Stimulated activated CD8-positive, alpha-beta memory T cell treated with anti-CD3 and anti-CD28 coated beads, Interleukin-7, amount 100 ng/mL, for 4 hours (primary cell): Measurements from ENCODE around the gene CBLN1.
"Not testable (repeated sequence)": the region's sequence is repeated elsewhere in the genome, so short reads cannot be mapped to it uniquely, and the experiment has no call there.

Source experiments
- DNase-seq, 2 donors: peaks; one replicate each; pipeline ENCODE4 v3.0.0-alpha.2; 2020; ENCODE audit warnings: low read depth in 2 of 2

CBLN1 gene

DNA sequence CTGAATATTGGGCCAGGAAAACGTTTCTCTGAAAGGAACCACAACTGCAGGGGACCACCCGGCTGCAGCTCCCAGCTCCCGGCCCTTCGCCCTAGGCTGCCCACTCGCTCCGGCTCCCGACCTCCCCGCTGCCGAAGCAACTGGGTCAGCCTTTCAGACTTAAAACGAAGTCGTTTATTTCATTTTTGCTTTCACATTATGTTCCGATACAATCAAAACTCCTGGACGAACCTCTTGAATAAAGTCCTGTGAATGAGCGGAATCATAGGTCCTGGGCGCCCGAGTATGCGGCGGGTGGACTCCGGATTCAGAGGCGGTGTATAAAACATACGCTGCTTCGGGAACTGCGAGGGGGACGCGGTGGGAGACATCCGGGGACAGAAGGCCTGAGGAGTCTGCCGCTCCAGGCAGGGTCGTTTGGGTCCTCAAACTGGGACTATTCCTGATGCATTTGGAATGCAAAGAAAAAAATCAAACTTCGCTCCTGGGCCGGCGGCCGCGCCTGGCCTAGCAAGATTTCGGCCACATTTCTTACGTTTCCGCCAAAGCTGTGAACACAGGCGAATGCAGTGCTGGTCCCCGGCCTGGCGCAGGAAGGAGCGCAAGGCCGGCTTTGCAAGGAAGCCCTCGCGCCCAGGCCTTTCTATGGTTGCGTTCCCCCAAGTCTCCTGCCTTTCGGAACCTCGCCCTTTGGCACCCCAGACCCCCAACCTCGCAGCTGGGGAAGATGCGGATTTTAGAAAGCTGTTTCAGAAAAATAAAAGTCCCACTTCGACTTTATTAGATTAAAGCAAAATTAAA lies 3.7 kb downstream of the CBLN1 start:
- DNase-seq: no peak

DNA sequence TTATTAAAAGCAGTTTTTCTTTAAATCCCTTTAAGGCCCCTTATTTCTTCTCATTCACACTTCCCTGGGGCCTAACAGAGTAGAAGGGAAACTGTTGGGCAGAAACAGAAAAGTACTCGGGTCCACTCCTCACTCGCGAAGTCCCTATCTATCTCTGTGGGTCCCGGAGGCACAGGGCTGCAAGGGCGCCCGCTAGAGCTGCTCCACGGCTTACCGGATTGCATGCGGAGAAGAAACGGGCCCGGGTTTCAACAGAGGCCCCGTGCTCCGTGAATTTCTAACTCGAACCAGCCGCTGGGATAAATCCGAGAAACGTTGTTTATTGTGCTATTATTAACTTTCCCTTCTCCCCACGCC lies 4.3 kb downstream of the CBLN1 start:
- DNase-seq: no peak

DNA sequence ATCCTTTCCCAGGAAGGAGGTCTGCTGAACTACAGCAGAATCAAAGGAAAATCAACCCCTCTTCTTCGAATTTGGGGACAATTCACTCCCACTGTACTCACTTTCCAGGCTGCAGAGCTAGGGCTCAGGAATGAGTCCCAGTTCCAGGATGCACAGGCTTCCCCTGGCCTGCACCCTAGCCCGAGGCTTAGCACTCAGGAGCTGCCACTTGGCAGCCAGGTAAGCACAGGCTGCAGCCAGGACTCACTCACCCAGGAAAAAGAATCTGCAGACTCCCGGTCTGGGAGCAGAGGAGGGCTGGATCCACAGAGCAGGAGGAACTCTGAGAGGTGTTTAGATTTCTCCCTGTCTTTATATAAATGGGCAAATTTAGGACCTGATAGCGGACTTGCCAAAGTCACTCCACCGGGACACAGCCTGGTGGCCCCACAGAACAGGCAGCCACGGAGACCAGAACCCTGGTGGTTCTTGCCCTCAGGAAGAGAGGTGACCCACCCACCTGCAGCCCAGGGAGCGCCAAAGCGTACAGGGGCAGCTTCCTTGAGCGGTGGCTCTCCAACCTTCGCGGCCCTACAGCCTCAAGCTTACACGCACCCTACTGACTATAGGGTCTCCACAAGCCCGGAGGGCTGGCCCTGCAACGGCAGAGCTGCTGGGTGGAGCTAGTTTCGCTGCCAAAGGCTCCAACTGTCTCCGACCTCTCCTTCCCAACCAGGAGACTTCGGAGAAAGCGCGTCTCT lies 4.8 kb downstream of the CBLN1 start:
- DNase-seq: no peak

DNA sequence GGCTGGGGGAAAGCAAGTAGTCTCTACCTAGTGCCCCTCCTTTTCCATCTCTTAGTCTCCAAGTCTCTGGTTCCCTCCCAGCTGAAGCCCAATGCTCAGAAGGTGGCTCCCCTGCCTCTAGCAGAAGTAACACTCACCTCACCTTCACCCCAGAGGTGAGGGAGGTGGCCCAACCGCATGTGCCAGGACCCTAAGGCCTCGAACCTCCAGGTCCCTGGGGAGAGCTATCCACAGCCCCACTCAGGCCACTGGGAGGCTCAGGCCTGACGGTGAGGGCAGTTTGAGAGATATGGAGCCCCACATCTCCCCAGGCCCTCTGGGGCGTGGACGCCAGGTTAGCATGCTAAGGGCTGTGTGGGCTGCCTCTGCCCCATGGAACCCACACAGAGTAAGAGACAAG lies 5.8 kb downstream of the CBLN1 start:
- no peak for DNase-seq

DNA sequence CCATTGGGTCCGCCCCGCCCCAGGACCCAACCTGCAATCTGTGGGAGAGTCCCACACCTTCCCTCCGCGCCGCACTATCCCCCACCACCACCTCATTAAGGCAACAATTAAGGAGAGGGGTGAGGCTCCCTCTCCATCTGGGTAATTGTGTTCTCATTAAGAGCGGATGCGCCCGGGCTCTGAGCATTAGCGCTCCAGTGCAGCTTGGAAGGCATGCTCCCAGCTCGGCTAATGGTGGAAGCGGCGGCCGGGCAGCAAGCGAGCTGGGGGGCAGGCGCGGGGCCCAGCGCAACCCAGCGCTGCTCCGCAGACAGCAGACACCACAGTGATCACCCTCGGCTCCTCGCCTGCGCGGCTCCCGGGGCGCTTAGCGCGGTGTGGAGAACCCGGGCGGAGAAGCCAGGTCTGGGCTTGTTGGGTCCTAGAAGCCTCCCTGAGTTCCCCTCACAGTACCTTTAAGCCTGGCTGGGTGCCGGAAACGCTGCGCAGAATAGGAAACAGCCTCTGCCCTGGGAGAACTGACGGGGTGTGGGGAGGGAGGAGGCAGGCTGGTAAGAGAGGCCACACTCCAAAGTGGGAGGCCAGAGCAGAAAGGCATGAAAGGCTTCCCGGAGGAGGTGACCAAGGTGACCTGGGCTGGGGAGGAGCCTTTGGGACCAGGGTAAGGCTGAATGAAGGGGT lies 6.4 kb downstream of the CBLN1 start:
- DNase-seq: no peak

DNA sequence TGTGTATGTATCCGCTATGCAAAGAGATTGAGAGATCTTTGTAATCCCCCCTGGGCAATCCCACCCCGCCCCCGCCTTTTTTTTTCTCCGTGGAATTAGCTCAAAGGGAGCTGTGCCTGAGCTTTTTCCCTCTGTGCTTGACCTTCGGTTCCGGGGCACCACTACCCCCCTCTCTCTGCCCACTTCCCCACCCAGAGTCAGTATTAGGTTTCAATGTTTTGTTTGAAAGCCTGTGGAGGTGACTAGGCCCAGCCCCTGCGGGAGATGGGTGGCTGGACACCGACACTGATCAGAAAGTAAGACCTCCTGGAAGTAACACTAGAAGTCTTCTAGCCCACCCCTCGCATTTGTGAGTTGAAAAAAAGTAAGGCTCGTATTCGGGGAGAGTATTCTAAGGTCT lies 7.0 kb downstream of the CBLN1 start:
- no peak for DNase-seq

DNA sequence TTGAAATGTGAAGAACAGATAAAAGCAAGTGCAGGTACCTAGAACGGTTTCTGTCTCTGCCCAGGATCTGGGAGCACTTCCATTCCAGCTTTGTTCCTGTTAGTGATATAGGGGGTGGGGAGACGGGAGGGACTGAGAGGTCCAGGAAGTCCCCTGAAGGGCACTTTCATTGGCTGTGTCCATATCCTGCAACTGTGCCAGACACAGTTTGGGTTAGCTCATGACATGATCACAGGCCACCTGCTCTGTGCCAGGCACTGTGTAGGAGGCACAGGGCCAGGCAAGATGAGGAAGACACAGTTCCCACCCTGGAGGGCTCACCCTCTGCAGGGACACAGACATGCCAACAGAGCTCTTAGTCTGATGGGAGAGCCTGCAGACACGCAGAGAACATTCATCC lies 7.9 kb downstream of the CBLN1 start:
- DNase-seq: no peak

DNA sequence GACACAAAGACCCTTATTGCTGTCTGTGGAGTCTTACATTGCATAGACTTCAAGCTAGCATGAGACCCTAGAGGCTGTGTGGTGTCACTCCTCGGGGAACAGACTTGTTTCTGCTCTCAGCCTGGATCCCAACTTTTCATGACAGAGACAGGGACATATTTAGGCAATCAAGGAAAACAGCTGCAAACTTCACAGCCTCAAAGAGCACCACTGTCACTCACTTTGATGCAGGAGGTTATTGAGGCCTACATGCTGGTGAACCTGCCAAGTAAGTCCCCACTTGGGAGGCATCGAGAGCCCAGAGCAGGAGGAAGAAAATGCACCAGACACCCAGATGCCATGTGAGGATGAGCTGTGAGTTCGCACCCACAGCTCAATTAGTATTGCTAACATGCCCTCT lies 10.3 kb downstream of the CBLN1 start:
- DNase-seq: no peak

DNA sequence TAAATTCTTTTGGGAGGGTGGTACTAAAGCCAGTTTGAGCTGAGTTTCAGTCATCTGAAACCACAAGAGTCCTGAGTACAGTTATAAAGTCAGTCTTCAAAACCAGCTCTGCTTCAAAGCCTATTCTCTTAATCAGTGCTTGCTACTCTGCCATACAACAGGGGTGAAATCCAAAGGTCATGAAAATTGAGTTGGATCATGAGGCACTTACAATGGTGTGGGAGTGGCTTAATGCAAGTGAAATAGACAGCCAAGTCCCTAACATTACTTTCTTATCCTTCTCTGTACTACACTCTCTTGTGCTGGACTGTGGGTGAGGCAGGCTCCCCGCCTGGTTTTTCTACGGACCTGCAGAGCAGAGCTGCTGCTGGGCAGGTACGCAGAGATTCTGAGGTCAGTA lies 12.4 kb downstream of the CBLN1 start:
- no peak for DNase-seq

DNA sequence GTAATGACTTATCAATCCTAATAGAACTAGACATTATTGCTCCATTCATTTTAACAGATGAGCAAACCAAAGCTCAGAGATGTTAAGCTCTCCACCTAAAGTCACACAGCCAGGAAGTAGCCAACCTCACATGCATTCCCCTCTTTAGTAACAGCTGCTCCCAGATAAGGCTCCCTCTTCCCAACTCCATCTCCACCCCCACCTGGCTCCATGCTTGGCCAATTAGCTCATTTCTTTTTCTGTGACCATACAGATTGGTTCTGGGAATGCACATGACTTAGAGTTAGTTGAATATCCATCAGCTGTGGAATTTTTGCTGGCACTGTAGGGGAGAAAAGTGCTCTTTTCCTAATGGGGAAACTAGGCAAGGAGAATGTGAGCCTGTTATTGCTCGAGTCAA lies 13.0 kb downstream of the CBLN1 start:
- DNase-seq: no peak

DNA sequence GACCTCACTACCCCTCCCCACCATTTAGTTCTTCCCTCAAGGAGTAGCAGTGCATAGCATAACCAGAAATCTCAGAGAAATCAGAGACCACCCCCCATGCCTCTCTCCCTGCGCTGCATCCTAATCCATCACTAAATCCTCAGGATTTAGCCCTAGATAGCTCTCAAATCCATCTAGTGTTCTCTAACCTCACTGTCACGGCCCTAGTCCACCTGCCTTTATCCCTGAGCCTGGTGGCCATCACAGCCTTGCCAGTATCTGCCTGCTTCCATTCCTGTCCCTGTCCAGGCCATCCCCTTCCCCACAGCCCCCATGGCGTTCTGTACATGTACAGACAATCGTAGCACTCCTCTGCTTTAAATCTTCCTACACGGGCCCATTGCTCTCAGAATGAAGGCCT lies 19.1 kb downstream of the CBLN1 start:
- DNase-seq: no peak

DNA sequence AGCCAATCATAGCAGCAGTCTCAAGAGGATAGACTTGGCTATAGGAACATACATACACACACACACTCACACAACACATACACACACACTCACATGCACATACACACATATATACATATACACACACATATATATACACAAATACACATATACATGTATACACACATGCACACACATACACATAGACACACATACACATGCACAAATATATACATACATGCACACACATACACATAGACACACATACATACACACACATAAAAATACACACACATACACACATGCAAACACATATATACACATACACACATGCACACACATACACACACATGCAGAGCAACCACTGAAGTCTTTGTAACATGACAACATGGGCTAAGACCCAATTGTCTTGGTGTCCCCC lies 19.7 kb downstream of the CBLN1 start:
- DNase-seq: no peak

DNA sequence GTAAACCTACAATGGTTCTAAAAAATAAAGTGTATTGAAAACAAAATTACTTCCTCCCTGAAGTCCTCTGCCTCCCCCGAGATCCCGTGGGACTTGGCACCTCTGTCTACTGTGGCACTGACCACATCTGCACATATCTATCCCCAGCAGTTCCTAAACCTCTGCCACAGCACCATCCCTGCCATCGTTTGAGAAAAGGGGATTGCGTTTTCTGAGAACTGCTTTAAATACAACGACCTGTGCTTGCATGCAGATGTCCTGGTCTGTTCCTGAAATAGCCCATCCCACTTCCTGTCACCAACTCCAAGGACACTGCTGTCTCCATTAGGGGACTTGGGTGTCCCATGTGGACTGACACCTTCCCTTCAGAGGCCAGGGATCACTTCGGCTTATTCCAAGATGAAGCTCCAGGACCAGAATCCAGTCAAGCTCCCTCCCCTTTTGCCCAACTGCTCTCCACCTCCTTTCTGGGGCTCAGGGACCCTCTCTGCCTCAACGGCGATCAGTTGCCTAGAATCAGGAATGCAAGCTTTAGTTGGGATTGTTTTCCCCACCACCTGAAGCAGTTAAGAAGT lies 20.6 kb downstream of the CBLN1 start:
- DNase-seq: no peak

DNA sequence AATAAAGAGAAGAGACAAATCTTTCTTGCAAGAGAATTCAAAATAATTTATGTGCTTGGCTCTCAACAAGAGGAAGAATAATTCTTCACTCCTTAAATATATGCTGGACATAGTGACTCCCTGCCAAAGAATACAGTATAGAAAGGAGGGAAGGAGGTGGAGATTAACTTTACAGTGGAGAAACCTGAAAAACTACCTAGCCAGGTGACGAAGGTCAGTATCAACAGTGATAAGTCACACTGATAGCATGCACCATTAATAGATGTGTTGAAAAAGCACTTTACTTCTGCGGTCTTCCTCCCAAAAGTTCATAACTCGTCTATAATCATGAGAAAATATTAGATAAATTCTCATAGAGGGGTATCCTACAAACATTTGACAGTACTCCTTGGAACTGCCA lies 21.4 kb downstream of the CBLN1 start:
- no peak for DNase-seq

DNA sequence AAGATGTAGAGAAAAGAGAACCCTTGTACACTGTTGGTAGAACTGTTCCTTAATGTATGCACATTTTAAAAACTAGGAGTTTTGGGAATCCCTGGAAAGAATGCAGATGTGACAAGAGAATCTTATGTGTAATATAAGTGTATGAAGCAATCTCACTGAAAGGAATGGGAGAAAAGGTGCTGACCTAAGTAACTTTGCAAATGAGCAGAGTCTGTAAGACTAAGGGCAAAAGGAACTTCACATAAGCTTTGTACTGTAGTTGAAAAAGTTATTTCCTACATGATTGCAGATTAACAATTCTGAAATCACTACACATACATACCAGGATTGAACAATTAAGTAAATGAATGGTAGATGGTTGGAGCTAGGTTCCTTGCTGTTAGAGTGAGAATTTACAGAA lies 22.3 kb downstream of the CBLN1 start:
- DNase-seq: no peak

DNA sequence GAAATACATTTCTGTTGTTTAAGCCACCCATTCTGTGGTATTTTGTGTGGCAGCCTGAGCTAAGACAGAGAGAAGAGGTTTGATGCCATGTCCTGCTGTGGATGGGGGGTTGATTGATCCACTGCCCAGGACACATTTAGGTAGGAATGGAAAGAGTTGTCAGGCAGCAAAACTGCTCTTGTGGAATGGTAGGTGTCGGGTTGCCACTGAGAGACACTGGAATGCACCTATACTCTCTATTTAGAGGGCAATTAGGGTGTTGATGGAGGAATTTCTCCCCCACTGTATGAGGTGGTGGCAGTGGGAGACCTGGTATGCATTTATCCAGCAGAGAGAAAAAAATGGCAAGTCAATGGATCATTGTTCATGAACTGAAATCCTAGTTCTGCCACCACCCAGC lies 30.9 kb downstream of the CBLN1 start:
- no peak for DNase-seq

DNA sequence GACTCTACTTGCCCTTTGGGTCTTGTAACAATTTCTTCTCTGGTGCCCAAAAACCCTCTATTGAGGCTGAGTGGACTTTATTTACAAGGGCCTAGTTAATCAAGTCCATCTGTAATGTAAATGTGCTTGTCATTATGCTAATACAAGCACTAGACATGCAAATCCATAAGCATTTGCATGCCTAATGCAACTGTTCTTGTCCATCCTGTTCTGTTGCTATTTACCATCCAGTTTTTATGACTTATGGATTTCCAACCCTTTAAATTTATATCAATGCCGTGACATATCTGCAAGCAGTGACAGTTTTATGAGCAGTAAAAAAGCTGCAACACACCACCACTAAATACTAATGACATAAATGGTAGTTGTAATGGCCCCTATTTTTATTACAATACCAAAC lies 33.4 kb downstream of the CBLN1 start:
- no peak for DNase-seq

DNA sequence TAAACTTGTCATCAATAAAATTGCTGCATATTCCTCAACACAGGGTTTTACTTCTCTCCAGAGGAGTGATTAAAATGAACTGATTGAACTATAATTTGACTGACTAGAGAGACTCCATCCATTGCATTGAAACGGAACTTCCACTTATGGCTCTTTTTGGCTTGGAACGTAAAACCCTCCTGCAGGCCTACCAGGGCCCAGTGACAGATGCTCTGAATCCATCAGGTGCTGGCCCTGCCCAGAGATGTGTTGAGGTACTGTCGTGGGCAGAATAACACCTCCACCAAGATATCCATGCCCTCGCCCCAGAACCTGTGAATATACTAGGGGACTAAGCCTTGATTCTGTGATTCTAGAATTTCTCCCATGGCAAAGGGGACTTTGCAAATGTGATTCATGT lies 45.4 kb downstream of the CBLN1 start:
- no peak for DNase-seq

DNA sequence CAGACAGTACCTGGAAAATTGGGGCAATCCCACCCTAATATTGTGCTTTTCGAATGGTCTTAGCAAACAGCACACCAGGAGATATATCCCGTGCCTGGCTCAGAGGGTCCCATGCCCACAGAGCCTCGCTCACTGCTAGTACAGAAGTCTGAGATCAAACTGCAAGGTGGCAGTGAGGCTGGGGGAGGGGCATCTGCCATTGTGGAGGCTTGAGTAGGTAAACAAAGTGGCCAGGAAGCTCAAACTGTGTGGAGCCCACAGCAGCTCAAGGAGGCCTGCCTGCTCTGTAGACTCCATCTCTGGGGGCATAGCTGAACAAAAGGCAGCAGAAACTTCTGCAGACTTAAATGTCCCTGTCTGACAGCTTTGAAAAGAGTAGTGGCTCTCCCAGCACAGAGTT lies 53.3 kb downstream of the CBLN1 start:
- not testable (repeated sequence) for DNase-seq
